Colon (tissue), 2 donors: Measurements from ENCODE around the gene ENPP5.

ENCODE experiments used
- FAIRE-seq: peaks from 2 replicates; lab custom pipeline; 2012; peaks lifted over from hg19 to GRCh38; lab: Jason Lieb, UNC
- donor health status: control.
- donor health status: control.

Gene ENPP5, protein sequence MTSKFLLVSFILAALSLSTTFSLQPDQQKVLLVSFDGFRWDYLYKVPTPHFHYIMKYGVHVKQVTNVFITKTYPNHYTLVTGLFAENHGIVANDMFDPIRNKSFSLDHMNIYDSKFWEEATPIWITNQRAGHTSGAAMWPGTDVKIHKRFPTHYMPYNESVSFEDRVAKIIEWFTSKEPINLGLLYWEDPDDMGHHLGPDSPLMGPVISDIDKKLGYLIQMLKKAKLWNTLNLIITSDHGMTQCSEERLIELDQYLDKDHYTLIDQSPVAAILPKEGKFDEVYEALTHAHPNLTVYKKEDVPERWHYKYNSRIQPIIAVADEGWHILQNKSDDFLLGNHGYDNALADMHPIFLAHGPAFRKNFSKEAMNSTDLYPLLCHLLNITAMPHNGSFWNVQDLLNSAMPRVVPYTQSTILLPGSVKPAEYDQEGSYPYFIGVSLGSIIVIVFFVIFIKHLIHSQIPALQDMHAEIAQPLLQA

GRCh38 chr6:46170357-46171289, at the start of gene ENPP5:
Gene ENPP5, minus strand, starts transcription at chr6:46170980. Its CDS starts 2,718 bp downstream, at chr6:46168262.
- FAIRE-seq: no peak

GRCh38 chr6:46219661-46220060, 48.9 kb upstream of the ENPP5 start:
- FAIRE-seq: no peak

DNA sequence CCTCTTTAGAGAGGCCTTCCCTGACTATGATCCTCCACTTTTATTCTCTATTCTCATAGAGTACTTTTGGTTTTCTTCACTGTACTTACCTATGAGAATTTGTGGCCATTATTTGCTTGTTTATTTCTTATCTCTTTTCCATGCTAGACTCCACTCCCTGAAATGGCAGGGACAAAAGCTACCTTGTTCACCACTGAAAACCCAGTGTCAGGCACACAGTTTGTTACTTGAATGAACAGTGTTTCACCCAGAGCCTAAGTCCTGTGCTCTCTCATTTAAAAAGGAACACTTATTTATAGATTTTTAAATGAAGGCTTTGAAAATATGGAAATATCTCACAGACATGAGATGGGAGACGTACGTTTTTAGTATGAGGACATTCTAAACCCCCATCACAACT, 47.7 kb upstream of the ENPP5 start:
- no peak for FAIRE-seq

- no peak for FAIRE-seq
Measured at GRCh38 chr6:46217671-46218131, 46.9 kb upstream of the ENPP5 start.

DNA sequence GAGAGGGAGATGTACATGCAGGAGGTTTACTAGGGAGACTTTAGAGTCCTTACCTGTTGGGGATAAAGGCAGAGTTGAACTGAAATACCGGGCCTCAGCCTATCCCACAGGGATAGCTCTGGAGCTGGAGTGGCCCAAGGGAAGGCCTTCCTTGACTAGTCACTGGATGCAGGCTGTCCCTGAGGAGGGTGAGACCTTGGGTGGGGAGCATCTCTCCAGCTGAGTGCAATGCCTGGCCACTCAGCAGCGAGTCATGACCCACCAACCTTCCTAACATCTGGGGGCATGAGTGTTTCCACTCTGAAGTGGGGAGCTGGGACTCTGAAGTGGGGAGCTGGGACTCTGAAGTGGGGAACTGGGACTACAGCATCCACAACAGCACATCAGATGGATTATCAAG, 46.1 kb upstream of the ENPP5 start:
- no peak for FAIRE-seq

GRCh38 chr6:46215777-46216176, 45.0 kb upstream of the ENPP5 start:
- FAIRE-seq: no peak

DNA sequence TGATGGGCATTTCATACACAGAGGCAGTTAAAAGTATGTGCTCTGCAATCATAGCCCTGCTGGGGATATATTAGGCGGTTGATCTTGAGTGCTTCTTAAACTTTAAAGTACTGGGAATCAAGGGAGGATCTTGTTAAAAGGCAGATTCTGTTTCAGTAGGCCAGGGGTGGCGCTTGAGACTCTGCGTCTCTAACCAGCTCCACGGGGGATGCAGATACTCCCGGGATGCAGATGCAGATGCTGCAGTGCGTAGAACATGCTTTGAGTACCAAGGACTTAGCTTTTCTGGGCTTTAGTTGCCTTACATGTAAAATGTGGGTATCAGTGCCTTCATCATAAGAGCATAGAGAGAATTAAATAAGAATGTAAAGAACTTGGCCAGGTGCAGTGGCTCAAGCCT, 44.4 kb upstream of the ENPP5 start:
- no peak for FAIRE-seq

DNA sequence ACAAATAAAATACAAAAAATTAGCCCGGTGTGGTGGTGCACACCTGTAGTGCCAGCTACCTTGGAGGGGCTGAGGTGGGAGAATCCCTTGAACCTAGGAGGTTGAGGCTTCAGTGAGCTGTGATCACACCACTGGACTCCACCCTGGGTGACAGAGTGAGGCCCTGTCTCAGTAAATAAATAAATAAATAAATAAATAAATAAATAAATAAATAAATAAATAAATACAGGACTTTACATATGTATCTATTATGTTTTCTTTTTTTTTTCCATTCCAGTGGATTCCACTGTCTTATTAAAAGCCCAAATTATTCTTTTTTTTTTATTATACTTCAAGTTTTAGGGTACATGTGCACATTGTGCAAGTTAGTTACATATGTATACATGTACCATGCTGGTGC, 41.1 kb upstream of the ENPP5 start:
- no peak for FAIRE-seq

- FAIRE-seq: no peak
Measured at GRCh38 chr6:46210294-46210693, 39.5 kb upstream of the ENPP5 start.

- no peak for FAIRE-seq
Measured at GRCh38 chr6:46208303-46208702, 37.5 kb upstream of the ENPP5 start.

DNA sequence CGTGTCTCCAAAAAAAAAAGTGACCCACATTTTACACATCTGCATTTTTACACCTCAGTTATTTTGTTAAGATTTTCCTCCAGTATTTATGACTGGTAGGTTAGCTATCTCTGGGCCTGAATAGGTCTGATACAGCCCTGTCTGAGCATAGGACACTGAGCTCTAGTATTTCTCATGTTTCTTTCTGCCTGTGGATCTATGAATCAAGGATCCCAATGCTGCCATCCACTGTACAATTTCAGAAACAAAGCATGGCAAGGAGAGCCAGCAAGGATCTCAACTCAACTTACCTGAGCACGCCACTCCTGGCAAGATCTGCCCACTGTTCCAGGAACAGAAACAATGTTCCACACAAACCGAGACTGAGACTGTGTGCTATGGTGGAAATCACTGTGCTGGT, 36.4 kb upstream of the ENPP5 start:
- no peak for FAIRE-seq

- no peak for FAIRE-seq
Measured at GRCh38 chr6:46204880-46205650, 34.3 kb upstream of the ENPP5 start.

- no peak for FAIRE-seq
Measured at GRCh38 chr6:46203391-46204177, 32.8 kb upstream of the ENPP5 start.

GRCh38 chr6:46201702-46202101, 30.9 kb upstream of the ENPP5 start:
- no peak for FAIRE-seq

GRCh38 chr6:46199387-46199786, 28.6 kb upstream of the ENPP5 start:
- FAIRE-seq: no peak

DNA sequence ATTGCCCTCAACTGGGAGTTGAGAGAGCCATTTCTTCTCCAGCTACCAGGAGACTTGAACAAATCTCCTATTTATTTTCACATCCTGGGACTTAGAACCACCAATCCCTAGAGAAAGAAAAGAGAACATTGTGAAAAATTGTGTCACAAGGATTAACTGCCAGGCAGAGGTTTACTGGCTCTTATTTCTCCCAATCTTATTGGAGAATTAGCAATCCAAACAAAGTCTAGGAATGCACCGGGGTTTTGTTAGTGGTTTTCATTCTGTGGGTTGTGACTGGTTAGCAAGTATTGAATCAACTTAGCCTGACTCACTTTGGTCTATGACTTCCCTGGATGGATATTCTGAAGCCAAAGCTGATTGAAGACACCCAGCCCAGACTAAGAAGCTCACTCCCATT, 21.2 kb upstream of the ENPP5 start:
- no peak for FAIRE-seq

DNA sequence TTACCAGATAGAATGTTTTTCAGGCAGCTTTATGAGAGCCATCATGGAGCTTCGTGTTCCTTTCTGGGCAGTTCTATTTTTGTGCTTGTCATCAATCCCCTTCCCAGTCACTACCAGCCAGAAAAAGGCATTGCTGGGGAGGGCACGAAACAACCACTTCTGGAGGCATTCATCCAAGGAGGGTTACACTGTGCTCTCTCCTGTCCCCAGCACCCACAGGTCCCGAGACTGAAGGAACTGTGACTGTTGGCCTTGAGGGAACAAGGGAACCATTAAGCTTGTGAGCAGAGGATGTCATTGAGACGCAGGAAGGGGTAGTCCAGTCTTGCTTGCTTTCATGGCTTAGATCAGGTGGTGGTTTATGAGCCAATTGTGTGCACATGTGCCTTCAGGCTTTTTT, 20.1 kb upstream of the ENPP5 start:
- no peak for FAIRE-seq

DNA sequence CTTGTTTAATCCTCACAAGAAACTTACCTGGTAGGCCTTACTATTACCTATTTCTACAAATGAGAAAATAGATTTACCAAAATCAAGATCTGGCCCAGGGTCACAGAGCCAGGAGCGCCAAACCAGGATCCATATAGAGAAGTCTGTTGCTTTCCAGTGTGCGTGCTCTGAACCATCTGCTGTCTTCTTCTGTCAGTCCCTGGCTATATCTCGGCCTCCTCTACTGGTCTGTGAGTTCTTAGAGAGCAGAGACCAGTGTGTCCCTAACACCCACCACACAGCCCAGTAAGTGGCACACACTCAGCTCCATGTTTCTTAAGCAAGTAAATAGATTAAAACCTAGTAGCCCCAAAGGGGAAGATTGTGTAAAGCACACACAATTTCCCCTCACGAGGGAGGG, 18.9 kb upstream of the ENPP5 start:
- no peak for FAIRE-seq

DNA sequence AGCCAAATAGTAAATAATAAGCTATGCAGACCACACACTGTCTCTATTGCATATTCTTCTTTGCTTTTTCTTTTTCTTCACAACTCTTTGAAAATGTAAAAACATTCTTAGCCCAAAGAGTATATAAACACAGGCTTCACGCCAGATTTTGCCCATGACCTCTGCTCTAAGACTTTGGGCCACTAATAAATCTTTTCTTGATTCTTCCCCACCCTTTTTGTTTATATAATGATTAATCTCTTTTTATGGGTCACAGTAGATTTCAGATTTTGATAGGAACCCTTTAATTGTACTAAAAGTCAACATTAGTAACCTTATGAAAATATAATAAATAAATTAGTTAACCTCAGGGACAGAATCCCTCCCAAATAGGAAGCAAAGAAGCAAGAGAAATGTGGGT, 15.8 kb upstream of the ENPP5 start:
- FAIRE-seq: no peak

- no peak for FAIRE-seq
Measured at GRCh38 chr6:46184114-46184513, 13.3 kb upstream of the ENPP5 start.

DNA sequence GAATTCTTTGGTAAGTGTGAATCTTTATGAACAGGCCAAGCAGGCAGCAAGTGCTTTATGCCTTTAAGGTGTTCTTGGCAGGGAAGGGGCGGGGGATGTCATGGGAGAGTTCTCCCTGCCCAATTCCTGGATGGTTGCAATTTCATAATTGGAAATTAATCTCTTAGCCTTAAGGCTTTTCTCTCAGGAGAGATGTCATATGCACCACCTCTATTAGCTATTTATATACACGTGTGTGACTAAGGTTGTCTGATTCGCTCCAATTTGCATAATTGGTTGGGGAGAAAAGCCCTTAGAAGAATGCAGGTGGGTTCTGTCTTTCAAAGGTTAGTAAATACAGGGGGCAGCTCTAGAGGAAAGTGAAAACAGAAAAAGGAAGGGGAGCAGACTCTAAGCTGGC, 5.2 kb upstream of the ENPP5 start:
- FAIRE-seq: no peak
